Panc1 (cell line): ENCODE results near the gene SH3PXD2A.

Experiments
- POLR2AphosphoS5 ChIP-seq: IDR thresholded peaks from 2 replicates; pipeline ENCODE4 v1.6.1; 2012; ENCODE audit warnings: mild to moderate bottlenecking, low read depth, low read length, moderate library complexity
- TF ChIP-seq, protein P1 (sequence below): fragments of 450-650 bp; IDR thresholded peaks from 2 replicates; pipeline ENCODE4 v1.5.1; 2017; ENCODE audit warnings: mild to moderate bottlenecking

DNA sequence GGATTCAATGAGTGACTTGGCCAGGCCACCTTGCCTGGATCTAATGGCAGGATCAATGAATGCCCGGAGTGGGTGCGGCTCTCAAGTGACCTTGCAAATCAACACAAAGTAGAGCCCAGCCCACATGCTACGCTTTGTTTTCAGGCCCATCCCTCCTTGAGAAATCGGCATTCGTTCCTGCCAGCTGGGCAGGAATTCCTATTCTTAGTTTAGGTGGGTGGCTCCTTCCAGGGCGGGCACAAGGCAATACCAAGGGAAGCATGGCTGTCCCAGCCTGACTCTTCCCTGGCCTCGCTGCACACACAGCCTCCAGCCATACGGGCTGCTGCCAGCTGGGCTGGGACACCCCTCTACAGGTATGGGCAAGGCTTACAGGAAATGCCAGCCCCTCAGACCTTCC, 119.3 kb downstream of the SH3PXD2A start:
- TF ChIP-seq, protein P1, sequence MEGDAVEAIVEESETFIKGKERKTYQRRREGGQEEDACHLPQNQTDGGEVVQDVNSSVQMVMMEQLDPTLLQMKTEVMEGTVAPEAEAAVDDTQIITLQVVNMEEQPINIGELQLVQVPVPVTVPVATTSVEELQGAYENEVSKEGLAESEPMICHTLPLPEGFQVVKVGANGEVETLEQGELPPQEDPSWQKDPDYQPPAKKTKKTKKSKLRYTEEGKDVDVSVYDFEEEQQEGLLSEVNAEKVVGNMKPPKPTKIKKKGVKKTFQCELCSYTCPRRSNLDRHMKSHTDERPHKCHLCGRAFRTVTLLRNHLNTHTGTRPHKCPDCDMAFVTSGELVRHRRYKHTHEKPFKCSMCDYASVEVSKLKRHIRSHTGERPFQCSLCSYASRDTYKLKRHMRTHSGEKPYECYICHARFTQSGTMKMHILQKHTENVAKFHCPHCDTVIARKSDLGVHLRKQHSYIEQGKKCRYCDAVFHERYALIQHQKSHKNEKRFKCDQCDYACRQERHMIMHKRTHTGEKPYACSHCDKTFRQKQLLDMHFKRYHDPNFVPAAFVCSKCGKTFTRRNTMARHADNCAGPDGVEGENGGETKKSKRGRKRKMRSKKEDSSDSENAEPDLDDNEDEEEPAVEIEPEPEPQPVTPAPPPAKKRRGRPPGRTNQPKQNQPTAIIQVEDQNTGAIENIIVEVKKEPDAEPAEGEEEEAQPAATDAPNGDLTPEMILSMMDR = no peak
- no peak for TF ChIP-seq POLR2AphosphoS5
